IPS-11a (cell line): ENCODE measurements around the gene RAB11FIP4.
"Not testable (repeated sequence)": the region's sequence is repeated elsewhere in the genome, so short reads cannot be mapped to it uniquely, and the experiment has no call there.

Source experiments
- H3K4me3 ChIP-seq: one replicate; pipeline ENCODE4 v1.5.1; 2013; ENCODE audit warnings: low read depth, low read length, control low read depth

Gene RAB11FIP4

DNA sequence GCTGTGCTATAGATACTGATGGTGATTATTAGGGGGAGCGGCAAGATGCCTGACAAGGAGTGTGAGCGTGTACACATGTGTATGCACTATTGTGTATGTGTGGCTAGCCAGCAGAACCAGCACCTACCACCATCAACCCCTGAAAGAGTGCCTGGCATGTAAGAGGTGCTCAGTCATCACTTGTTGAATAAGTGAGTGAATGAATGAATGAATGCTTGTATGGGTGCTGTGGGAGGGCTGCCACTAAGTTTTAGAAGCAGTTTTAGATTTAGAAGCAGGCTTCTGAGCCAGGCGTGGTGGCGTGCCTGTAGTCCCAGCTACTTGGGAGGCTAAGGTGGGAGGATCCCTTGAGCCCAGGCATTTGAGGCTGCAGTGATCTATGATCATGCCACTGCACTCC lies 37.0 kb downstream of the RAB11FIP4 start:
- H3K4me3 ChIP-seq: no peak overlapping the region

GRCh38 chr17:31431098-31431851 lies 39.8 kb downstream of the RAB11FIP4 start:
- no peak overlapping the region for H3K4me3 ChIP-seq

GRCh38 chr17:31431852-31432658 lies 40.6 kb downstream of the RAB11FIP4 start:
- no peak overlapping the region for H3K4me3 ChIP-seq

DNA sequence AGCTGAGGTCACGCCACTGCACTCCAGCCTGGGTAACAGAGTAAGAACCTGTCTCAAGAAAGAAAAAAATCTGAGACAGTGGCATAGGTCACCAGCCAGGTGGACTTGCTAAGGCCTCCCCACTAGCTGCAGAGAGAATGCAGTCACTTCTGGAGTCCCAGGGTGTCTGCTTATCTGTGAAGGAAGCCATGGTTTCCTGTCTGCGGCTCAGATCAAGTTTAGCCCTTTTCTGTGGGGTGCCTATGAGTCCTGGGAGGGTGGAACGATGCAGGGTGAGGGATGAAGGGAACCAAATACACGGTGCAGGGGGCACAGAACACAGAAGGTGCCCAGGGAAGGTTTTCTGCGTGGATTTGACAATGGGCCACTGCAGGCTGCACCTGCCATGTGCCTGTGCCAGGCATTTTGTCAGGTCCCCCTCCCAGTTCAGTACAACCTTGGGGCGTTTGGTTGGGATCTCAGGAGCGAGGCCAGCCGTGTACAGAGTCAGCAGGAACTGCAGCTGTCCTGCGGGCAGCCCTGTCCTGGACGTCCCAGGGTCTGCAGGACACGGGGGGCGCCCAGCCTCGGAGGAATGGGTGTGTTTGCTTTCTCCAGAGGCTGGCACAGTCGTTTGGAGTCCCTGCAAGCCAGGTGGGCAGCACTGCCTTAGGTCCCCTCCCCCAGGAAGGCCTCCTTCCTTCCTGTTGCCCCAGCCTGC lies 41.8 kb downstream of the RAB11FIP4 start:
- no peak overlapping the region for H3K4me3 ChIP-seq

DNA sequence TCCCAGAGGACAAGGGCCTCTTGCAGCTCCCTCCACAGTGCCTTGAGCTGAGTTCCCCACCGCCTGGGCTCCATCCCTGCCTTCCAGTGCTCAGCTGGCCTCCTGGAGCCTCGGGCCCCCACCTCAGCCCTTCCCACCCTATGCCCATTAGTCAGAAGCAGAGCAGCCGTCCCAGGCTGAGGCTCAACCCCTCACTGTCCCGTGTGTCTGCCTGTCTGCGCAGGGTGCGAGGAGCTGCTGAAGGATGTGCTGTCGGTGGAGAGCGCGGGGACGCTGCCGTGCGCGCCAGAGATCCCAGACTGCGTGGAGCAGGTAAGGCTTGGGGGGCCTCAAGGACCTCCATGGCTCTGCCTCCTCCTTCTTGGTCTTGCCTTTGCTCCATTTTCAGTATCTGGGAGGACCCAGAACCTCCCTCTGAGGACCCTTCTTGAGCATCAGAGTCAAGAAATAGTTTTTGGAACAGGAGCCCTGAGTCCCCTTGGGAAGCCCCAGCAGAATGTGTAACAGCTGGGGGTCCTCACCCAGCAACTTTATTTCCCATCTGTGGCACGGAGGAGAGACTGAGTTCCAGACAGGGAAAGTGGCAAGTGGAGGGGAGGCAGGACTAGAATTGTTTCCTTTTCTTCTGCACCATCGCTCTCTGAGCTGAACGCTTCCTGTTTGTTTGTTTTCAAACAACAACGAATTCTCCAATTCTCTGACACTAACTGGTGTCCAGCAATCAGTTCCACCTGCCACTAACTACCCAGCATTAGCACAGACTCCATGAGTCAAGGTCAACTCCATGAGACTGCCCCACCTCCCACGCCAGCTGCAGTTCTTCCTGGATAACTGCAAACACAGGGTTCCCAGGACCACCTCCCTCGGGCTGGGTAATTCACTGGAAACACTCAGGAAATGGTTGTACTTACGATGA lies 42.6 kb downstream of the RAB11FIP4 start:
- no peak overlapping the region for H3K4me3 ChIP-seq

DNA sequence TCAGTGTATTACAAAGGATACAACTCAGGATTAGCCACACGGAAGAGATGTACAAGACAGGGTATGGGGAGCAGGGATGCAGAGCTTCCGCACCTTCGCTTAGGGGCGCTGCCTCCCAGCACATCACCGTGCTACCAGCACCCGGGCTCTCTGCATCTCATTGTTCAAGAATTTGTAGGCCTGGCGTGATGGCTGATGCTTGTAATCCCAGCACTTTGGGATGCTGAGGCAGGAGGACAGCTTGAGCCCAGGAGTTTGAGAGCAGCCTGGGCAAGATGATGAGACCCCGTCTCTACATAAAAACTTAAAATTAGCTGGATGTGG lies 43.2 kb downstream of the RAB11FIP4 start:
- no peak overlapping the region for H3K4me3 ChIP-seq

DNA sequence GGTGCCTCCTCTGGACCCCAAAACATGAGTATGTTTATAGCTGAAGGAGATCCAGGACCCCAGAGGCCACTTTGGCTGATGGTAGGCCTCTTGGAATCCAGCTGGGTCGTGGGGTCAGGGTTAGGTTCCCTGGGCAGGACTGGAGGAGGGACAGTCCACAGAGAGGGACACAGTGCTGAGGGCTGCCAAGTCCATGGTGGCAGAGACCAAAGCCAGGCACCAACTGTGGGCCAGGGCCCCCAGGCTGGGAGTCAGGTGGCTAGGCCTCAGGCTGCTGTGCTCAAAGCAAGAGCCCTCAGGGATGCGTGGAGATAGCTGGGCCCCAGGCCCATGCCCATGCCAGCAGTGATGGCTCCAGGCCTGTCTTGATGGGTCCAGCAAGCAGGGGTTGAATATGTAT lies 44.1 kb downstream of the RAB11FIP4 start:
- H3K4me3 ChIP-seq: no peak overlapping the region

- H3K4me3 ChIP-seq: no peak overlapping the region
Observed at GRCh38 chr17:31437720-31438400, 46.4 kb downstream of the RAB11FIP4 start.

- no peak overlapping the region for H3K4me3 ChIP-seq
Observed at GRCh38 chr17:31439716-31440115, 48.2 kb downstream of the RAB11FIP4 start.

DNA sequence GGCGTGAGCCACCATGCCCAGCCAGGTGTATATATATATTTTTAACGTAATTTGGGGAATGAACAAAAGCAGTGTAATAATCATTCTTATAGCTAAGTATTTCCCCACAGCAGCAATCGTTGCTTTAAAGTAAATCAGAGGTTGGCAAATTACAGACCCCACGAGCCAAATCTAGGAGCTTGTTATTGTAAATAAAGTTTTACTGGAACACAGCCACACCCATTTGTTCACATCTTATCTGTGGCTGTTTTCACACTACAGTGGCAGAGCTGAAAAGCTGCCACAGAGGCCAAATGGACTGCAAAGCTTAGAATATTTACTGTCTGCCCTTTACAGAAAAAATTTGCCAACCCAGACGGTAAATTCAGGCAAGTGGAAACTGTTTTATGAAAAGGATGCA lies 50.8 kb downstream of the RAB11FIP4 start:
- H3K4me3 ChIP-seq: no peak overlapping the region

DNA sequence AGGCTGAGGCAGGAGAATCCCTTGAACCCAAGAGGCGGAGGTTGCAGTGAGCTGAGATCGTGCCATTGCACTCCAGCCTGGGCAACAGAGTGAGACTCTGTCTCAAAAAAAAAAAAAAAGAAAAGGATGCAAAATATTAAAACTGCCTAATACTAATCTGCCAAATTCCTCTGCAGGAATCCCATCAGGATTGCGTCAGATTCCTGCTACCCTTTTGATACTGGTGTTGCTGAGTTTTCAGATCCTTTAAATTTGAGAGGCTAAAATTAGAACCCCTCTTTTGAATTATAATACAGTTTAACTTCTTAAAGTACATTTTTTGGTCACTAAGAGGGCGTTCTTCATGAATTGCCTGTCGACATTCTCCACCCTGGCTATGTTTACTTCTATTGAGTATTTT lies 51.4 kb downstream of the RAB11FIP4 start:
- H3K4me3 ChIP-seq: not testable (repeated sequence)

- H3K4me3 ChIP-seq: no peak overlapping the region
Observed at GRCh38 chr17:31443386-31443785, 51.9 kb downstream of the RAB11FIP4 start.

DNA sequence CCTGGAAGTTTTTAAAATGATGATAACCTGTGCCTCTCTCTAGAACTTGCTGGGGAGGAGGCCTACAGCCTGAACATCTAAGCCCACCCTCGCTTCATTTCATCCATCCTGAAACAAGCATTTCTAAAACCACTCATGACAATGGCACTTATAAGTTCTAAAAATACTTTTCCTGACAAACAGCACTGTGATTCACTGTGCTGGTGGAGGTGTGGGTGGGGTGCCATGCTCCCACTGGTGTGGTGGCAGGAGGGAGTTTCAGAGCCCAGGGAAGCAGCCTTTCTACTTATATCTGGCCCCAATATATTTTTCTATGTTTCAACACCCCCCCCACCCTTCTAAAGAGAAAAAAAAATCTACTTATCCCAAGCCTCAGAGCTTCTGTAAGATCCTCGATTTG lies 52.6 kb downstream of the RAB11FIP4 start:
- no peak overlapping the region for H3K4me3 ChIP-seq

DNA sequence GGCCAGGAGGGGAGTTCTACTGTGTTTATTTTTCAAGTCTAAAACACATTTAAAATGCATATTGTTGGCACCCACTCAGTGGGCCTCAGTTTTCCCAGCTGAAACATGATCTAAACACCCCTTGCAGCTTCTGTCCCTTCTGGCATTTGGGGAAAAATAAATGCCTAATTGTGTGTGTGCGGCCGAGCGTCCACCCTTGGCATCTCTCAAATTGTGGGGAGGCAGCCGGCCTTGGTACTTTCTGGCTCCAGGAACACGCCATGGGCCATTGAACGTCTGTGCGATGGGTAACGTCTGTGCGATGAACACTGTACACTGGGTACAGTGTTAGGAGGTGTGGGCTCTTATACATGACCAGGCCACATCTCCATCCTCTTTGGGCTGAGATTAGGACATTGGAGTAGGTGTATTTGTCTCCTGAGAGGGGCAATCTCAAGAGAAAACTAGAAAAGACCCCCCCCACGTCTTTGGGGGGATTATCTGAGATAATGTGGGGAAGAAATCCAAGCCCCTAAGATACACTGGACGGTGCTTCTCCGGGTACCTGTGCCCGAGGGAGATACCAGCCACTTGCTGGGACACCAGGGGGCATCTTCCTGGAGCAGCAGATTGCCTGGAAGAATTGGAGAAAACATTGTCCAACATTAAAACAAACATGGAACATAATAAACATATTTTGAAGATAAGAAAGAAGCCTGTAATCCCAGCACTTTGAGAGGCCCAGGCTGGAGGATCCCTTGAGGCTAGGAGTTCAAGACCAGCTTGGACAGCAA lies 54.9 kb downstream of the RAB11FIP4 start:
- H3K4me3 ChIP-seq: no peak overlapping the region

DNA sequence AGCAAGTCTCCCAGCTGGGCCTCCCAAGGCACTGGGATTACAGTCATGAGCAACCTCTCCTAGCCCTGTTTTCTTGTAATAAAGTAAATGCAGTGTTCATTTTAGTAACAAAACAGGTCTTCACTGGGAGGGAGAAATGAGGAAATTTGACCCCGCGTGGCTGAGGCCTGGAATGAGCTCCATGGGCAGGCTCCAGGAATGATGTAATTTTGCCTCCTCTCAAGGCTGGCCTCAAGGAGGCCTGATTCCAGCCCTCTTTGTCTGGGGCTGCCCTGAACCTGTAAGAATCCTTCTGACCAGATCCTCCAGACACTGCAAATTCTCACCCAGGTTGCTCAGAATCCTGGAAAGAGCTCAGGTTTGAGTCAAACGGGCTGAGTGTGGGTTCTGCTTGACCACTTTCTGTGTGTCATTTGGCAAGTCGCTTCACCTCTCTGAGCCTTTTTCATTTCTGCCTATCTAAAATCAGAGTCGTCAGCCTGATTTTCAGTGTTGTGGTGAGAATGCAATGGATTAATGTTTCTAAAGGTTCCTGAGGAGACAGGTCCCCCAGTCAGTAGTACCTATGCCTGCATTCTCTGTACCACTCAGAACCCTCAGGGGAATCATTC lies 57.1 kb downstream of the RAB11FIP4 start:
- no peak overlapping the region for H3K4me3 ChIP-seq

GRCh38 chr17:31449111-31449510 lies 57.6 kb downstream of the RAB11FIP4 start:
- H3K4me3 ChIP-seq: no peak overlapping the region

DNA sequence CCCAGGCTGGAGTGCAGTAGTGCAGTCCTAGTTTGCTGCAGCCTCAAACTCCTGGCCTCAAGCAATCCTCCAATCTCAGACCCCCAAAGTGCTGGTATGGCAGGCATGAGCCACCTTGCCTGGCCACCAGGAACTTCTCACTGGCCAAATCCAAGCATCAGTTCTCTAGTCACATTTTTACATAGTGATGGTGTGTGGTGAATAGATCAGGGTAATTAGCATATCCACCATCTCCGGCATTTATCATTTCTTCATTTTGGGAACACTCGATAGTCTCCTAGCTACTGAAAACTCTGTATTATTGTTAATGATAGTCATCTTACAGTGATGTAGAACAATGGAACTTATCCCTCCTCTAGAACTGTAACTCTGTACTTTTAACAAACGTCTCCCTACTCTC lies 58.3 kb downstream of the RAB11FIP4 start:
- H3K4me3 ChIP-seq: no peak overlapping the region

DNA sequence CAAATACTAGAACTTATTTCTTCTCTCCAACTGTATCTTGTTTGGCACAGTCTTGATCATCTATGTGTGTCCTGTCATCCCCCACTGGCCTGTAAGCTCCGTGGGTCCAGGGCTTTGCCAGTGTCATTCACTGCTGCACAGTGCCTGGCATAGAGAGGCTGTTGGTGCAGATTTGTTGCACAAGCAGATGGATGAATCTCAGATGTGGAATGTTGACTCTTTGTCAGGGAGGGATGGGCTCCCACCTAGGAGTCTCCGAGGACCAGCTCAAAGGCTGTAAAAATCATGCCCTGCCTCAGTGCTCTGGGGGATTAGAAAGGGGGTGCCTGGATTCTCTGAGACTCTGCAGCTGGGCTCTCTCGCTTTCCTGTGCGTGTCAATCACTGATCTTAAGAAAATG lies 60.6 kb downstream of the RAB11FIP4 start:
- no peak overlapping the region for H3K4me3 ChIP-seq

GRCh38 chr17:31452561-31453110 lies 61.2 kb downstream of the RAB11FIP4 start:
- no peak overlapping the region for H3K4me3 ChIP-seq
